Femur (tissue), 1 donor: ENCODE results near the gene PCSK6.
A peak's percentile ranks its signal among the peaks of the same experiment; 100 is the strongest.
"Not testable (repeated sequence)": the region's sequence is repeated elsewhere in the genome, so short reads cannot be mapped to it uniquely, and the experiment has no call there.

Experiments
- DNase-seq: peaks from one replicate; pipeline ENCODE4 v3.0.0-alpha.2; 2017

Gene PCSK6

DNA sequence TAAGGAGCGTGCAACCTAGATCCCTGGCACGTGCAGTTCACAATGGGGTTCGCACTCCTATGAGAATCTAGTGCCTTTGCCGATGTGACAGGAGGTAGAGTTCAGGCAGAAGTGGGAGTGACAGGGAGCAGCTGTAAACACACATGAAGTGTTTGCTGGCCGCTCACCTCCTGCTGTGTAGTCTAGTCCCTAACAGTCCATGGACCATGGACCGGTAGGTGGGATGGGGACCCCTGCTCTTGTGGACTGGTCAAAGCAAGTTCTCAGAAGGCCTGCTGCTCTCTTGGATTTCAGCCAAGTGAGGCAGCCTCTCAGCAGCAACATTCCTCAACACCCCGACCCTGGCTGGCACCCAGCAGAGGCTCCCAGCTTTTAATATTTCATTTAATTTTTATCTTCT, 136.3 kb downstream of the PCSK6 start:
- no peak for DNase-seq

DNA sequence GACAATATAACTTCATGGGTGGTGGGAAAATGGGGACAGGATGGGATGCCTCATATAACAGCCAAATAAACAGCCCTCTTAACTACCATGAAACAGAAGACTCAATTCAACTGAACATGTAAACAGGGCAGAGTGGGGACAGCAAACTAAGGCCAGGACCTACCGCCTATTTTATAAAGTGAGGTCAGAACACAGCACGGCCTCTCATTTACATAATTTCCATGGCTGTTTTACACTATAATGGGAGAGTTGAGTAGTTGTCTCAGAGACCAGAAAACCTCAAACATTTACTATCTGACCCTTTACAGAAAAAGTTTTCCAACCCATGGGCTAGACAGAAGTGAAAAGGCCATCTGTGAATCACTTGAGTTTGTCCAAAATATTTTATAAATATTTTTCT, 137.8 kb downstream of the PCSK6 start:
- DNase-seq = no peak

DNA sequence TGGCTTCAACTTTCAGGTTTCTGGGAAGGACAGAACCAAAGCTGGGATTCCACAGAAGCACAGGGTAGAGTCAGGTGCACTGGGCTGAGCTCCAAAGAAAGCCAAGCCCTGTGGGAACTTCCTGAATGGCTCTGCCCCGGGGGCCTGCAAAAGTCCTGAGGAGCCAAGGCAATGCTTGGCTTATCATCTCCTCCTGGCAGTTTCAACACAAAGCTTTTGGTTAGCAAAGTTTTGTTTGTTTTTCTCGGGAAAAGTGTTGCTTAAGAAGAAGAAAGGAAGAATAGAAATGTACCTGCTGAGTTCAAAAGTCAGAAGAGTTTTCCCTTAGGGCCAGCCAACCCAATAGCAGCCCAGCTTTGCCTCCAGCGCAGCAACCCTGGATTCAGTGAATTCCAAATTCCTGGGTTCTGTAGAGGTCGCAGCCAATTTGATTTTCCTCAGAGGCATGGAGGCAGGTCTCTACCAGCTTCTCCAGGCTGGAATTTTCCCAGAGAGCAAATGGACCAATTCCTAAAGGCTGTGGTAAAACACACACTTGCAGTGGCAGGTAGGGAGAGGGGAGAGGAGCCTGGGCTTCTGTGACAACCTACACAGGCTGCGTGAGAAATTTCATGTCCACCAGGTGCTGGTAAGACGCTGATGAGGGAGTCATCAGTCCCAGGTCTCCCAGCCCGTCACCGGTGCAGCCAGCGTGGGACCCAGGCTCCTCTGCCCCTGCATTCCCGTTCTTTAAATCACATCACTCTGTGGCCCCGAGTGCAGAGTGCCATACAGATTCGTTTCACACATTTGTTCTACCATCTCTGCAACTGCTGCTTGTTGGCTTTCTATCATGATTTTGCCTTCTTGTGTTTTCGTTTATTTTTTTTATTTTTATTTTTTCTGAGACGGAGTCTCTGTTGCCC, 140.2 kb downstream of the PCSK6 start:
- DNase-seq = no peak

DNA sequence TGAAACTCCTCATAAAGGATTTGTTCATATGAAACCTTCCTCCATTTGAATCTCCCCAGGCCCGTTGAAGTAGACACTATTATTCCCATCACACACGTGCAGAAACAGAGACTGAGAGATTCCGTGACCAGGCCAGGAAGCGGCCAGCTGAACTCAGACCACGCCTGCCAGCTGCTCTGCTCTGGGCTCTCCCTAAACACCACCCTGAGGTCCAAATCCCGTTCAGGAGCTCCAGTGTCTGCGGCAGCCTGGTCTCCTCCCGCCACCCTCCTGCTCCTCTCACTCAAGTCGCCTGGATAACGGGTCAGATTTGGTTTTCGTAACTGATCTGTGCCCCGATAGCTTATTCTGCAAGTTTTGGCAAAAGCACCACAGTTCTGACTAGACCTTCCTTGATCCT, 140.9 kb downstream of the PCSK6 start:
- no peak for DNase-seq

DNA sequence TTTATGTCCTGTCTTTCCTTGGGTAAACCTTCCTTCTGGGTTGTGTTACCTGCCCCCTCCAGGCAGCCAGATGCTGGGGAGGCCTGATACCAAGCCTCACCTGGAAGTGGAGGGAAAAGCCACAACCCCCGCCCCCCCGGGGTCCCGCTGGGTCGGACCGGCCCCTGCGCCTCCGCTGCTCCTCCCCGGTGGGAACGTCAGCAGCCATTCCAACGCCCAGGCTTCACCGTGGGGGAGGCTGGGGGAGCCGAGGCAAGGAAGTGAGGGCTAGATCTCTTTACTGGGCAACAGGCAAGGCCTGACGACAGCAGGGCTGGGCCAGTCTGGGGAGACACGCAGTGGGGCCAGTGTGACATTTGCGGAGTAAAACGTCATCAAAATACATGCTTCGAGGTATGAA, 141.5 kb downstream of the PCSK6 start:
- no peak for DNase-seq

DNA sequence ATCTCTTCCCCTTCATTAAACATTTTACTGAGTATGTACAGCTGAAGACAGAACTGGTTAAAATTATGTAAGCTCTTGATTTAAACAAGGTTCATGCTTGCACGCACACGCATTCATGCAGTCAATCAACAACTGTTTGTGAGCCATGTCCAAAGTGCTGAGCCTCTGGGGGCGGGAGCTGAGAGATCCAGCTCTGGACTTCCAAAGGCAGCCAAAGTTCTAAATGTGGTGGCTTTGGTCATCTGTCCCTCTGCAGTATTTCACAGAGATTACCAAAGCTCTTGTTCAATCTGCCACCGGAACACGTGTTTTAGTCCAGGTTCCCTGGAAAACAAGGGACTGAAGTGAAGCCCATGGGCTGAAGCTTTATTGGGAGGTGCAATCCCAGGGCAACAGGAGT, 142.1 kb downstream of the PCSK6 start:
- no peak for DNase-seq

DNA sequence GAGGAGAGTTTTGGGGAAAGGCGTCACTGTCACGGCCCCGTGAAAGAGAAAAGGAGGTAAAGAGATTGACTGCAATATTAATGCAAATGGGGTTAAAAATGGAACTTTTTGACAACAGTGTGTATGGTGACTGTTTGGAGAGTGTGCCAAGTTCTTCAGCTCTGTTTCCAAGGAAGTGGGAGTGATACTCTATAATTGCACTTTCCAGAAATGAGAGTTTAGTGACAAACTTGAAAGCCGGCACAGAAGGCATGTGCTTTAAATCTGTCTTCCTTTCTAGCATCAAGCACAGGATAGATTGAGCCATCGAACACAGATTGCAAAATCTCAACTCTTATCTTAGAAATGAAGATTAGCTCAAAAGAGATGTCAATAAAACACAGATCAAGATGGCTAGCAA, 142.6 kb downstream of the PCSK6 start:
- DNase-seq = no peak

DNA sequence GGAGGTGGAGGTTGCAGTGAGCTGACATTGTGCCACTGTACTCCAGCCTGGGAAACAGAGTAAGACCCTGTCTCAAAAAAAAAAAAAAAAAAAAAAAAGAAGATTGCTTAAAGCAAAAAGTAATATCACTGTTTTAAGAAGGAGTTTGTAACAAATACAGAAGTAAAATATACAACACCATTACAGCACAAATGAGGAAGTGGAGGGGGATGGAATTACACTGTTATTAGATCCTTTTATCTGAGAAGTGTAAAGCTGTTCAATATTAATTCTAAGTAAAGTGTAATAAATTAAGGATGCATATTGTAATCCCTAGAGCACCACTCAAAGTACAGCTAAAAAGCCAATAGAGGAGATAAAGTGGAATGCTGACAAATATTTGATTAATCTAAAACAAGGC, 147.5 kb downstream of the PCSK6 start:
- DNase-seq = no peak

DNA sequence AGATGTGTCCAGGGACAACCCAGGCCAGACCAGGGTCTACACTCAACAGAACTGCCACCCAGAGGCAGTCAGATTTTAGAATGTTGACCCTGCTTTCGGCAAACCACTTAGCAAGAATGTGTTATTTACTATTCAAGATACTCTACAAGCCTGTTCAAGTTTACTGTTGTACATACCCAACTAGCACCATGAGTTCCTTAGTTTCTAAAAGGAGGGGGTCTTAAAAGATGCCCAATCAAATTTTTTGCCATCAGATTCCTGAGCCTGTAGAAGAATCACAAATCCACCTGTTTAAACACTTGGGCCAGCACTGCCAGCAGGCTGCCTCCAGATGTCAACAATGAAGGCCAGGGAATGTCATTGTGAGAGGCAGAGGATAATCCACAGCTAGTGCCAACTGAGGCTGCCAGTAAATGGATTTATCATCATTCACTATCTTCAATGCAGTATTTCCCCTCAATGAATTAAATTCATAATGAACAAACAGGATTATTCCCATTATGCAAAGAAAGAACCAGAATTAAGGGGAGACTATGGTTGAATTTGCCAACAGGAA, 150.9 kb downstream of the PCSK6 start:
- DNase-seq = no peak

DNA sequence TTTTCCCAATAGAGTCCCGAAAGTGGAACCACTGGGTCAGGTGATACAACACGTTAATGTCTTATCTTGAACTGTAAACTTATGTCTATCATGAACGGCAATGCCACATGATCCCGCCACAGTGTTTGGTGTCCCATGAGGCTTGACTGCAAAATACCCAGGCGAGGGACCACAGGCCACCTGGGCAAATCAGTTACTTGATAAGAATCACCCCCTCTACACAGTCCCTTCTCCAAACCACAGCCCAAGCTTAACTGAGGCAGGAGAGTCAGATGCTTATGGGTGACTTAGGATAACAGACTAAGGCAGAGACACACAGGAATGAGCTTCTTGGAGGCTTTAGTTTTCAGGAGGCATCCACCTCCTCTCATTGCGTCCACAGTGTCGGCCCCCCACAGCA, 151.5 kb downstream of the PCSK6 start:
- no peak for DNase-seq

DNA sequence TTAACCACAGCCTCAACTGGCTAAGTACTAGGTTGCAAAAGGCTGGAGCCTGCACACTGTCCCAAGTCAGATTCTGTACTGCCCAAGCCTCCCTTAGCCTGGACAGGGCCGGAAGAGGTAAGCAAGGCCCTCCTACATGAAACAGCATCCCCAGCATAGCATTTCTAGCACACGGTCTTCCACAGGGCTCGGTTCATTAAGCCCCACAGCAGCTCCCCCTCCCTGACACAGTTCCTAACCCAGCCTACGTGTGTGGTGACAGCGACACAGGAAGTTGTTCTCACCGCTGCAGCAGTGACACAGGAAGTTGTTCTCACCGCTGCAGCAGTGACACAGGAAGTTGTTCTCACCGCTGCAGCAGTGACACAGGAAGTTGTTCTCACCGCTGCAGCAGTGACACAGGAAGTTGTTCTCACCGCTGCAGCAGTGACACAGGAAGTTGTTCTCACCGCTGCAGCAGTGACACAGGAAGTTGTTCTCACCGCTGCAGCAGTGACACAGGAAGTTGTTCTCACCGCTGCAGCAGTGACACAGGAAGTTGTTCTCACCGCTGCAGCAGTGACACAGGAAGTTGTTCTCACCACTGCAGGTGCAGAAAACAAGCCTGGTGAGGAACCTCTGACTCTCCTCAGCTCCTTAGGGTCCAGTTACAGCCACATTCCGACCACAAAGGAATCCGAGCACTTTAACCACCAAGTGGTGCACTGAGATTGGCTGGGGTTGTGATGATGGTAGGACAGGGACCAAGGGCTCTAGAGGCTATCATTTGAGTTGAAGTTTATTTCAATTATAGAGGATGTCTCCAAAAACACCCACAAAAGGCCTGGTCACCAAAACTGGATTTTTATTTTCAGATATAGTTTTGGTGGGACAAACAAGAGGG, 155.4 kb downstream of the PCSK6 start:
- not testable (repeated sequence) for DNase-seq

DNA sequence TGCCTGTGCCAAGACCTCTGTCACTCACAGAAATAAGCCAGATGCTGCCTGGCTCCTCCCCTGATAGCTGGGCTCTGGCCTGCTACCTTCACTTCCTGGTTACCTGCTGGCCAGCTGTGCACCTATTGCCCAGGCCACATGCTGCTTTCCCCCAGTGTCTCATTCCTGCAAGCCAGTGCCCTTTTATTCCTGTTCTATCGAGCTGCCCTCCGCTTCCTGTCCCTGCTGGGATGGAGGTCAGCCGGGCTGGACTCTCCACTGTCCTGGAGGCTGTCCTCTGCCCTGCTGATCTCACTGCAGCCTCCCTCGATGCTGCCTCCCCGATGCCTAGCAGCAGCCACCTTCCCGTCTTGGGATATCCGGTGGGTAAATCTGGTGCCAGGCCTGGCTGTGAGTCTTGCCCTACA, 157.4 kb downstream of the PCSK6 start:
- no peak for DNase-seq

DNA sequence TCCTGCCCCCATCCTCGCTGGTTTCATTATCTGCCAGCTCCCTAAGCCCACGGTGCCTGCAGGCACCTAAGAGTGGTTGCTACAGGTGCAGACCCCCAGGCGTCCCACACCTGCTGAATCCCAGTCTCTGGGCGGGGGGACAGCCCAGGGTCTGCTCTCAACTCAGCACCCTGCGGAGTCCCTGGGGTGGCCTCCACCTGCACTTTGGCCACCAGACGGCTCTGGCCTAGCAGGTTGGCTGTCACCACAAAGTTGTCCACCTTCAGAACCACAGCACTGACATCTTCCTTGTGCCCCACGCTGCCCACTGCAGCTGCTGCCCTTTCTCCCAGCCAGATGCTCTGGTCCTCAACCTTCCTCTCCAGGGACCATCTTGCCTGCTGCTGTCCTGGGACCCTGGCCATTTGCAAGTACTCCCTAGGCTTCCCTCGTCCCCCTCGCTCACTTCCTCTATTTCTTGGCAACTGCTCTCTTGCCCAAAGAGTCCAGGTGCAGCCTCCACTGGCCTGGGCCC, 159.6 kb downstream of the PCSK6 start:
- no peak for DNase-seq

DNA sequence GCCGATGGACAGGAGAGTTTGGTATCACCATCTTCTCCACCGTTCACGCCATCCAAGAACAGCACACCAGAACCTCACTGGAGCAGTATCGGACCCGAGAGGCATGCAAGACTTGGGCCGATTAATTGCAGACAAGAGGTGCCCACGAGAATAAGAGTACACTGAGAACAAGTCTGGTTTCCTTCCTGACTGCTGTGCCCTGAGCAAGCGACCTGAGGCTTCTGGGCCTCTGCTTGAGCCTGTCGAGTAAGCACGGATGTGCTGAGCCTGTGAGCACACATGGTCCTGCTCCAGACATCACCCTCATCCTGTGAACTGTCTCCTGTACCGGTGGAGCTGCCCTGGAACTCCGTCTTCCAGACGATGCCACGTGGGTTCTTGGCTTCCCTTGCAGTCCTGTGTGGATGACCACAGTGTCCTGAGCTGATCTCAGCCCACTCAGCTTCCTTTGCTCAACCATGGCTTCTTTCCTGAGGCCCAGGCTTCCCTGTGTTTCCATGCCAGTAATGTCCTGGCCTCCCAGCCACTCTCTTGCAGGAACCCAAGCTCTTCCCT, 160.1 kb downstream of the PCSK6 start:
- no peak for DNase-seq

DNA sequence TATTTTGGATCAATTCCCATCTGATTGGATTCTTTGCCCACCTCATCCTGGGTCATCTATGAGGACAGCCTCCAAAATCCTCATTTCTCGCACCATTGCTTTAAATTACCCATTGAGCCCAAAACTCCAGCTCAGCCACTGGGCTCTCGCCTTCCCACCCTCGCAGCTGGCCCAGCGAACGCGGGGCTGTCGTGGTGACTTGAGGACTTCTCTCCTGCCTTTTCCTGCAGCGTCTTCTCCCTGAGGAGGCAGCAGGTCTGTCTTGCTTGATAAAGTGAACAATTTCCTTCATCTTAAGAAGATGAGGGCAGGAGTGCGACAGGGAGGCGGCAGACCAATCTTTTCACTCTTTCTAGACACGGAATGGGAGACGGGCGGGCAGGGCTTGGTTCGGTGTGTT, 161.5 kb downstream of the PCSK6 start:
- DNase-seq = no peak

DNA sequence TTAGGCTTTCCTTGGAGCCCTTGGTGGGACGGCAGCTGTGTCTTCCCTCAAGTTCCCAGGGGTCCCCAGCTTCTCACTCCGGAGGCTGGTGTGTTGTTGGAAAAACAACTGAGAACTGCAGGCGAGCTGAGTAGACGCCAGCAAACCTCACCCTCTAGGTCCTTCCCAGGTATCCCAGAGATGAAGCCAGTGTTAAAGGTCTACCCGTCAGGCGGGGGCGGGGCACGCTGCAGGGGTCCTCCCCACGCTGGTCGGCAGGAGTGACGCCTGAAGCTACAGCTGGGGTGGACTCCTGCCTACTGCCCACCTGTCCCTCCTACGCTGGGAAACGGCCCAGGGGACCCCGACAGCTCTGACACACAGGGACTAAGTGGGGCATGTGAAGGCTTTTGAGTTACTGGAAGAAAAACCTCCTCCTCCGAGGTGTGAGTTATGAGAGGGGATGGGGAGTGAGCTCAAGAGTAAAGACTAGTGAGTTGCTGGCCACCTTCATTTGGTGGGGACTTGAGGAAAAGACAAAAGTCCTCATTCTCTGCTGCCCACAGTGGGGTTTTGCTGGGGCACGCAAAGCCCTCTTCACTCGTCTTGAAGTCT, 162.3 kb downstream of the PCSK6 start:
- no peak for DNase-seq

DNA sequence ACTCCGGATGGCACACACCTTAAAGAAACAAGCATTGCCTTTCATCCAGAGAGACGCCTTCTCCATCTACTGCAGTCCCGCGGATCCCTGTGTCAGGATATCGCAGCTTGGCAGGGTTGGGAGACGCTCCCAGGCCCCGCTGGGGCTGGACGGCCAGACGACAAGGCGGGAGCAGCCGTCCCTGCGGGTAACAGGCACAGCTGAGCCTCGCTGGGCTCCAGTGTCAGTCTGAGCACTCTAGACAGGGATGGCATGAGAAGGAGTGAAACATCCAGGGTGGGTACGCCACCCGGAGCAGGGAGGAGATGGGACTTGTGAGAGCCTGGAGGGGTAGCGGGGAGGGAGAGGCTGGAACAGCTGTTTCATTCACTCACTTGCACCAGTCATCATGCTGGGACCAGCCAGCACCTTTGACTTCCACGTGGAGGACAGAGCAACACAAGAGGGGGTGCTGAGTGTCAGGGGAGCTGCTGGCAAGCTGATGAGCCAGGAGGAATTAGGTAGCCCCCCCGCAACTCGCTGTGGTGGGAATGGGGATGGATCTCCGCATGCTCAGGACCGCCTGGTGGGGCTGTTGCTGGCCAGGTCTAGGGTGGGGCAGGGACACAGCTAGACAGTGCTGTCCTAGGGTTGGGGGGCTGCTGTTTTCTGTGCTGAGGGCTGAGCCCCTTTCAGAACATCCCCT, 162.9 kb downstream of the PCSK6 start:
- DNase-seq = peak; percentile 37

DNA sequence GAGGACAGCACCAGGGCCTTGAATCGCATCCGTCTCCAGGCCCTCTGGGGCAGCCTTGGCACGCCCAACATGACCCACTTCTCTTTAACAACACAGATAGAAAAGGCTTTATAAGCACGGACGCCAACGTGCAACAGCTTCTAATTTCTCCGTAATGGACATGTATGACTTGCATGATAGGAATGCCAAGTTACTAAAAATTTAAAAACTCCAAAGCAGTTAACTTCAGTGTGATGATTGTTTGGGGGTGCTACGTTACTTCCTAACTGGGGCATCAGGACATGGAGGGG, 163.5 kb downstream of the PCSK6 start:
- DNase-seq = no peak

DNA sequence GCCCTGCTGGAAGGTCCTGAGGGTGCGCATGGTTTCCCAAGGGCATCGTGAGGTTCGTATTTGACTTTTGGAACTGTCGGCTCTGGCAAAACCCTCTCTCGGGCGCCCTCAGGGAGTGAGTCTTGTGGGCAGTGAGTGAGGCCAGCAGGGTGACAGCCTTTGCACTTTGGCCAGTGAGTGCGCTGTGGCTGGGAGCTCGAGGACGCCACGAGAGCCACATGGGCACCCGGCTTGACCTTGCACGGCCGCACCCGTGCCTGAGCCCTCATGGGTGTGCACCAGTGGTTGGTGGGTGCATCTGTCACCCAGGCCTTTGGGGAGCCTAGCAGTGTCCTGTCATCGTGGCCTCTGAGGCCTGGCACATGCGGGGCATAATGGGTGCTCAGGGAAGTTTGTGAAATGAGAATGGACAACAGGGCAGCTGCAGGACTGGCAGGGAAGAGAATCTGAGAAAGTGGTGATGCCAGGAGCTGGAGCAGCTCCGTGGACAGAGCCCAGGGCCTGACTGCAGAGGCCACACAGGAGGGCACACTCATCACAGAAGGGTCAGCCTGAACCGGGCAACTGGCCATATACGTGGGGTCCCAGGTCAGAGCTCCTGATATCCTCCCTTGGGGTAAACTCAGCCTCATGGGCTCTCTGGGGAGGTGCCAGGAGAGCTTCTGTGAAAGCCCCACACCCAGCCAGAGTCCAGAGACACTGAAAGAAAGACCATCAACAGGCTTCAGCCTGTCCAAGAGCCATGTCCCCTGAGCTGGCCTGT, 164.1 kb downstream of the PCSK6 start:
- no peak for DNase-seq

DNA sequence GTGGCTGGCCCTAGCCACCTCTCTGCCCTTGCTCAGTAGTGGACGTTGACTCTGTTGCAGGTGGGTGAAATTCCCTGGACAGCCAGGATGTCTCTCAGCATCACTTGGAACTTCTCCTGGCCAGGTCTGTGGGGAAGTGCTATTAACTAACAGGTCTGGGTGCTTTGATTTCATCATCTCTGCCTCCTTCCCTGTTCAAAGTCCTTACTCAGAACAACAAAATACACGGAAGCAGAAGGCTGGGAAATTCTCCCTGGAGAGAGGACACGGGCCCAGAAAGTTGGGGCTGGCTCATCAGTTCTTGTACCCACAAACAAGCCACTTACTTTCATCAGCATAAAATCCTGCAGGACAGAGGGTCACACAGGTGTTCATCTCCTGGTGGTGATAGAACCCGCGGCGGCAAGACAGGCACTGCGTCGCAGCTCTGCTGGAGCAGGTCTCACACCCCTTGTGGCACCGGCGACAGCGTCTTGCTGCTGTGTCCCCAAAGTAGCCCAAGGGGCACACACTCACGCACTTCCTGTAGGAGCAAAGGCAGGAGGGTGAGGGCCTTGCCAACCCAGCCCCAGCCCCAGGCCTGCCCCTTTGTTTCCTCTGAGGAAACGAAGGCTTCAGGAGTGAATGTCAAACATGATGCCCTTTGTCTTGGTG, 164.9 kb downstream of the PCSK6 start:
- no peak for DNase-seq
